ENCODE measurements around the gene SEC31B. TPM values are rescaled to one million over a fixed set of nuclear protein-coding genes. Genes with fewer than 3 reads are reported as not detected.

Gene SEC31B
- total and polyA plus RNA-seq, 2 experiments from 2014 or later = 2.9 to 6.7 TPM

- H3K4me1 Mint-ChIP-seq = no peaks in the 10 kb centered on the region
- no peak overlapping the region for H3K27ac Mint-ChIP-seq
These were observed 77.1 kb downstream of the SEC31B start for GRCh38 chr10:100442548-100442947.

More at GRCh38 chr10:100442548-100442947, 77.1 kb downstream of the SEC31B start:
- no peak for DNase-seq (ENCODE audit: low spot score)
- Histone ChIP-seq H3K36me3 (ENCODE audit: insufficient read depth) (no peaks in the 10 kb centered on the region), H3F3A (replicated peaks; ENCODE audit: low read depth) (no peaks in the 10 kb centered on the region), H3K79me2 (replicated peaks; ENCODE audit: insufficient read depth) (no peaks in the 10 kb centered on the region), H3K27ac (ENCODE audit: low read depth) (no peak overlapping the region), H2AFZ (no peak overlapping the region), H3K9me2 (ENCODE audit: insufficient read depth) (no peaks in the 10 kb centered on the region), H4K20me1 (replicated peaks; ENCODE audit: insufficient read depth) (no peaks in the 10 kb centered on the region), H3K27me3 (ENCODE audit: insufficient read depth) (no peaks in the 10 kb centered on the region), H3K4me1 (ENCODE audit: insufficient read depth) (no peaks in the 10 kb centered on the region), H3K4me2 (no peak overlapping the region), H3K4me3 (no peak overlapping the region)
- Mint-ChIP-seq H3K4me3 (no peak overlapping the region), H3K27me3 (ENCODE audit: insufficient read depth, low read depth, poor library complexity) (peaks cover 10% of the 10 kb centered on the region), H3K9me3 (peaks cover 4% of the 10 kb centered on the region; the same call in 1 of the 3 replicates), H3K36me3 (ENCODE audit: low read depth) (no peaks in the 10 kb centered on the region)
- TF ChIP-seq ETS1 (IDR thresholded peaks at IDR 0.05) = no peak
- no peak for TF ChIP-seq ZNF462 (CRISPR knock-in tag; IDR thresholded peaks at IDR 0.05)
- TF ChIP-seq ZNF331 (CRISPR knock-in tag; IDR thresholded peaks at IDR 0.05; ENCODE audit: low read depth) = no peak
- no peak for TF ChIP-seq JUNB (IDR thresholded peaks at IDR 0.05; ENCODE audit: unreplicated experiment)
- no peak for TF ChIP-seq CTCF (conservative IDR thresholded peaks at IDR 0.05; ENCODE audit: low read depth in 2 of 2)
- no peak for TF ChIP-seq ZNF114 (CRISPR knock-in tag; IDR thresholded peaks at IDR 0.05)
- TF ChIP-seq REST (IDR thresholded peaks at IDR 0.05; ENCODE audit: unreplicated experiment) = no peak
- TF ChIP-seq POLR2AphosphoS5 (IDR thresholded peaks at IDR 0.05; ENCODE audit: low read depth) = no peak
- no peak for TF ChIP-seq EZH2phosphoT487 (IDR thresholded peaks at IDR 0.05; ENCODE audit: unreplicated experiment)
- TF ChIP-seq EZH2 (IDR thresholded peaks at IDR 0.05; ENCODE audit: low read depth, unreplicated experiment) = no peak
- TF ChIP-seq CREB1 (CRISPR knock-in tag; IDR thresholded peaks at IDR 0.05; ENCODE audit: low read depth) = no peak
- TF ChIP-seq STAT1 (IDR thresholded peaks at IDR 0.05; ENCODE audit: unreplicated experiment) = no peak
- no peak for TF ChIP-seq NANOG (IDR thresholded peaks at IDR 0.05; ENCODE audit: borderline replicate concordance)
- no peak for ATAC-seq
